ENCODE measurements around the gene CCDC159. TPM values are rescaled to one million over a fixed set of nuclear protein-coding genes. Genes with fewer than 3 reads are reported as not detected.

The CCDC159 gene
- total RNA-seq, 2 experiments from 2014 or later, result 35.5 to 42.4 TPM

DNA sequence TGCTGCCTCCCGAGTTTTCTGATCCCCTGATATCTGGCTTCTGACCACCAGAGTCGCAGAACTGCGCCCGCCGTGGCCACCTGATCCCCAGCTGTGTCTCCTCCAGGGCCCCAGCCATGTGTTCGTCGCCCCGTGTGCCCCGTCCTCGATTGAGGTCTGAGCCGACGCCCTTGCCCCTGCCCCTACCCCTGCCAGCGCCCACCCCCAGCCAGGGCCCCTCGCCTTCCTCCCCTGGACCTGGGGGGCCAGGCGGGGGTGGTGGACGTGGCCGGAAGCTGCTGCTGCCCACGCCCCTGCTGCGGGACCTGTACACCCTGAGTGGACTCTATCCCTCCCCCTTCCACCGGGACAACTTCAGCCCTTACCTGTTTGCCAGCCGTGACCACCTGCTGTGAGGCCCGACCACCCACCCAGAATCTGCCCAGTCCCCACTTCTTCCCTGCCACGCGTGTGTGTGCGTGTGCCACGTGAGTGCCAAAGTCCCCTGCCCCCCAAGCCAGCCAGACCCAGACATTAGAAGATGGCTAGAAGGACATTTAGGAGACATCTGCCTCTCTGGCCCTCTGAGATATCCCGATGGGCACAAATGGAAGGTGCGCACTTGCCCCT lies 18.1 kb downstream of the CCDC159 start:
- Mint-ChIP-seq H3K4me1 (ENCODE audit: low read depth) (no peaks in the 10 kb centered on the region), H3K27me3 (no peaks in the 10 kb centered on the region), H3K27ac (no peak overlapping the region), H3K4me3 (no peak overlapping the region), H3K36me3 (ENCODE audit: low read depth) (peaks cover 32% of the 10 kb centered on the region), H3K9me3 (no peaks in the 10 kb centered on the region)
- peaks cover 14% of the 10 kb centered on the region for H3K36me3 ChIP-seq (ENCODE audit: insufficient read depth, low read length)
- ChIA-PET CTCF (no interaction called here), POLR2A (interaction anchor here (1.0 kb wide), 1 partner anchor 10 kb away, joined by 3 read pairs; the partner anchor contains the start of gene SWSAP1)
- TF ChIP-seq, protein P1, sequence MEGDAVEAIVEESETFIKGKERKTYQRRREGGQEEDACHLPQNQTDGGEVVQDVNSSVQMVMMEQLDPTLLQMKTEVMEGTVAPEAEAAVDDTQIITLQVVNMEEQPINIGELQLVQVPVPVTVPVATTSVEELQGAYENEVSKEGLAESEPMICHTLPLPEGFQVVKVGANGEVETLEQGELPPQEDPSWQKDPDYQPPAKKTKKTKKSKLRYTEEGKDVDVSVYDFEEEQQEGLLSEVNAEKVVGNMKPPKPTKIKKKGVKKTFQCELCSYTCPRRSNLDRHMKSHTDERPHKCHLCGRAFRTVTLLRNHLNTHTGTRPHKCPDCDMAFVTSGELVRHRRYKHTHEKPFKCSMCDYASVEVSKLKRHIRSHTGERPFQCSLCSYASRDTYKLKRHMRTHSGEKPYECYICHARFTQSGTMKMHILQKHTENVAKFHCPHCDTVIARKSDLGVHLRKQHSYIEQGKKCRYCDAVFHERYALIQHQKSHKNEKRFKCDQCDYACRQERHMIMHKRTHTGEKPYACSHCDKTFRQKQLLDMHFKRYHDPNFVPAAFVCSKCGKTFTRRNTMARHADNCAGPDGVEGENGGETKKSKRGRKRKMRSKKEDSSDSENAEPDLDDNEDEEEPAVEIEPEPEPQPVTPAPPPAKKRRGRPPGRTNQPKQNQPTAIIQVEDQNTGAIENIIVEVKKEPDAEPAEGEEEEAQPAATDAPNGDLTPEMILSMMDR (IDR thresholded peaks at IDR 0.05), result no peak
- H3K27me3 ChIP-seq (ENCODE audit: control insufficient read depth in 1 of 2, insufficient read depth in 2 of 2, low read length in 2 of 2), result no peaks in the 10 kb centered on the region
- DNase-seq (no peak), ATAC-seq (ENCODE audit: poor library complexity) (no peak)
- no peak overlapping the region for H3K27ac ChIP-seq (ENCODE audit: low read depth in 1 of 2, low read length in 2 of 2)
- no peak overlapping the region for H3K4me3 ChIP-seq (ENCODE audit: low read length)
- H3K9me3 ChIP-seq (ENCODE audit: control insufficient read depth in 1 of 2, insufficient read depth in 1 of 2, low read length in 2 of 2), result peaks cover 0 to 7% of the 10 kb centered on the region in 2 experiments
- intact Hi-C loops (cut with DNase I, micrococcal nuclease), result no loop called here
- H3K4me1 ChIP-seq (ENCODE audit: insufficient read depth, low read length), result no peaks in the 10 kb centered on the region

DNA sequence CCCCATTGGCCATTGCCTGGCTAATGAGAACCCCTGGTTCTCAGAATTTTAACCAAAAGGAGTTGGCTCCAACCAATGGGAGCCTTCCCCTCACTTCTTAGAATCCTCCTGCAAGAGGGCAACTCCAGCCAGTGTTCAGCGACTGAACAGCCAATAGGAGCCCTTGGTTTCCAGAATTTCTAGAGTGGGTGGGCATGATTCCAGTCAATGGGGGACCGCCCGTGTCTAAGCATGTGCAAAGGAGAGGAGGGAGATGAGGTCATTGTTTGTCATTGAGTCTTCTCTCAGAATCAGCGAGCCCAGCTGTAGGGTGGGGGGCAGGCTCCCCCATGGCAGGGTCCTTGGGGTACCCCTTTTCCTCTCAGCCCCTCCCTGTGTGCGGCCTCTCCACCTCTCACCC lies 18.6 kb downstream of the CCDC159 start:
- peaks cover 0 to 7% of the 10 kb centered on the region in 2 experiments for H3K9me3 ChIP-seq (ENCODE audit: control insufficient read depth in 1 of 2, insufficient read depth in 1 of 2, low read length in 2 of 2)
- POLR2A ChIA-PET, result interaction anchor here (1.0 kb wide), 1 partner anchor 10 kb away, joined by 3 read pairs; the partner anchor contains the start of gene SWSAP1
- Mint-ChIP-seq H3K27me3 (no peaks in the 10 kb centered on the region), H3K9me3 (no peaks in the 10 kb centered on the region), H3K4me1 (ENCODE audit: low read depth) (no peaks in the 10 kb centered on the region), H3K27ac (no peak overlapping the region), H3K36me3 (ENCODE audit: low read depth) (peaks cover 33% of the 10 kb centered on the region), H3K4me3 (no peak overlapping the region)
- intact Hi-C loops (cut with DNase I, micrococcal nuclease), result no loop called here
- no peaks in the 10 kb centered on the region for H3K4me1 ChIP-seq (ENCODE audit: insufficient read depth, low read length)
- H3K4me3 ChIP-seq (ENCODE audit: low read length), result no peak overlapping the region
- no peak for ATAC-seq (ENCODE audit: poor library complexity)
- TF ChIP-seq, protein P1 (IDR thresholded peaks at IDR 0.05), result no peak
- no peak for DNase-seq
- peaks cover 18% of the 10 kb centered on the region for H3K36me3 ChIP-seq (ENCODE audit: insufficient read depth, low read length)
- no peak overlapping the region for H3K27ac ChIP-seq (ENCODE audit: low read depth in 1 of 2, low read length in 2 of 2)
- H3K27me3 ChIP-seq (ENCODE audit: control insufficient read depth in 1 of 2, insufficient read depth in 2 of 2, low read length in 2 of 2), result no peaks in the 10 kb centered on the region
- CTCF ChIA-PET, result no interaction called here

- no peaks in the 10 kb centered on the region for H3K9me3 Mint-ChIP-seq
- H3K27me3 ChIP-seq (ENCODE audit: control insufficient read depth in 1 of 2, insufficient read depth in 2 of 2, low read length in 2 of 2), result no peaks in the 10 kb centered on the region
- peaks cover 18% of the 10 kb centered on the region for H3K36me3 ChIP-seq (ENCODE audit: insufficient read depth, low read length)
- H3K4me1 Mint-ChIP-seq (ENCODE audit: low read depth), result no peaks in the 10 kb centered on the region
- H3K36me3 Mint-ChIP-seq (ENCODE audit: low read depth), result peaks cover 34% of the 10 kb centered on the region
- TF ChIP-seq, protein P1 (IDR thresholded peaks at IDR 0.05), result no peak
- H3K9me3 ChIP-seq (ENCODE audit: control insufficient read depth in 1 of 2, insufficient read depth in 1 of 2, low read length in 2 of 2), result peaks cover 0 to 7% of the 10 kb centered on the region in 2 experiments
- intact Hi-C loops (cut with DNase I, micrococcal nuclease), result no loop called here
- H3K27ac ChIP-seq (ENCODE audit: low read depth in 1 of 2, low read length in 2 of 2), result no peak overlapping the region
- CTCF ChIA-PET, result no interaction called here
- POLR2A ChIA-PET, result interaction anchor here (1.0 kb wide), 1 partner anchor 9 kb away, joined by 3 read pairs; the partner anchor contains the start of gene SWSAP1
- no peaks in the 10 kb centered on the region for H3K27me3 Mint-ChIP-seq
- no peak for ATAC-seq (ENCODE audit: poor library complexity)
- no peak overlapping the region for H3K4me3 Mint-ChIP-seq
- H3K4me3 ChIP-seq (ENCODE audit: low read length), result no peak overlapping the region
- no peak for DNase-seq
- no peak overlapping the region for H3K27ac Mint-ChIP-seq
- H3K4me1 ChIP-seq (ENCODE audit: insufficient read depth, low read length), result no peaks in the 10 kb centered on the region
Observed at GRCh38 chr19:11365557-11366117, 19.3 kb downstream of the CCDC159 start.
